ENCODE results near the gene TMEM54. TPM values are rescaled to one million over a fixed set of nuclear protein-coding genes. Genes with fewer than 3 reads are reported as not detected.

Gene TMEM54
- total RNA-seq, 4 donors from 2014 or later, result 151 to 255 (median 178) TPM

- Histone ChIP-seq H3K4me3 (peak overlapping the region; percentile 27 to 70 (median 44)), H3K36me3 (peaks cover 0 to 21% (median 0%) of the 10 kb centered on the region in 3 donors), H3K27me3 (peaks cover 0 to 62% (median 2%) of the 10 kb centered on the region in 4 donors), H3K9me3 (no peaks in the 10 kb centered on the region), H3K4me1 (peaks cover 10 to 19% (median 13%) of the 10 kb centered on the region in 3 donors), H3K27ac (peak overlapping the region in 1 of 4 donors; percentile 34)
- WGBS, 2 donors, result 10% methylated on average over 2 of the region's 58 CpGs; no CpG with 5 or more reads in 1 of the 2 donors
- DNase-seq, result no peak
- intact Hi-C loops (cut with DNase I), result no loop called here
- peak in 2 of 6 experiments; percentile 2 to 9 for TF ChIP-seq CTCF (IDR thresholded peaks at IDR 0.05)
- no peak for TF ChIP-seq POLR2A (IDR thresholded peaks at IDR 0.05)
These were observed 7.8 kb downstream of the TMEM54 start for GRCh38 chr1:32893198-32894018.

GRCh38 chr1:32892368-32893197 lies 8.6 kb downstream of the TMEM54 start:
- H3K4me3 ChIP-seq, result peak overlapping the region; percentile 27 to 70 (median 44)

DNA sequence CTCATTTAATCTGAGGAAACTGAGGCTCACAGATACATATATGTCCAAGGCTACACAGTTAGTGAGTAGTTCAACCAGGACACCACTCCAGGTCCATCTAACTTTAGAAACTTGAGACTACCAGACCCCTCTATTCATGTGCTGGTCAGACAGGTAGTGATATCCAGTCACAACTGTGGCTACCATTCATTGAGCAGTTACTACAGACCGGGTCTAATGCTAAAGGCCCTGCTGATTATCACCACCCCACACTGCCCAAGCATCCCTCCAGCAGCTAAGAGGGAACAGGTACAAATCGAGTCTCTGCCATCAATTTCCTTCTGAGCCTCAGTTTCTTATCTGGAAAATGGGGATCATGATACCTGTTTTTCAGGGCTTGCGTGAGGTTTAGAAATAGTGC lies 9.6 kb downstream of the TMEM54 start:
- H3K9me3 ChIP-seq, result no peaks in the 10 kb centered on the region
- H3K36me3 ChIP-seq, result peaks cover 0 to 21% (median 0%) of the 10 kb centered on the region in 3 donors
- intact Hi-C loops (cut with DNase I), result no loop called here
- H3K4me1 ChIP-seq, result peaks cover 10 to 23% (median 13%) of the 10 kb centered on the region in 3 donors
- H3K4me3 ChIP-seq, result no peak overlapping the region
- H3K27ac ChIP-seq, result no peak overlapping the region
- TF ChIP-seq CTCF (IDR thresholded peaks at IDR 0.05) (no peak), POLR2A (IDR thresholded peaks at IDR 0.05) (no peak)
- DNase-seq, result no peak
- peaks cover 0 to 79% (median 6%) of the 10 kb centered on the region in 4 donors for H3K27me3 ChIP-seq
- 85 to 90% methylated on average over 3 of the region's 3 CpGs for WGBS, 2 donors

More at GRCh38 chr1:32892368-32893197, 8.6 kb downstream of the TMEM54 start:
- H3K36me3 ChIP-seq, result peaks cover 0 to 21% (median 0%) of the 10 kb centered on the region in 3 donors
- peak in 5 of 6 experiments; percentile 4 to 60 (median 42) for TF ChIP-seq CTCF (IDR thresholded peaks at IDR 0.05)
- no peak for TF ChIP-seq POLR2A (IDR thresholded peaks at IDR 0.05)
- peaks cover 0 to 70% (median 2%) of the 10 kb centered on the region in 4 donors for H3K27me3 ChIP-seq
- no peaks in the 10 kb centered on the region for H3K9me3 ChIP-seq
- intact Hi-C loops (cut with DNase I), result no loop called here
- H3K27ac ChIP-seq, result no peak overlapping the region
- DNase-seq, result no peak
- 45 to 47% methylated on average over 21 of the region's 49 CpGs for WGBS, 2 donors
- H3K4me1 ChIP-seq, result peaks cover 10 to 19% (median 13%) of the 10 kb centered on the region in 3 donors

DNA sequence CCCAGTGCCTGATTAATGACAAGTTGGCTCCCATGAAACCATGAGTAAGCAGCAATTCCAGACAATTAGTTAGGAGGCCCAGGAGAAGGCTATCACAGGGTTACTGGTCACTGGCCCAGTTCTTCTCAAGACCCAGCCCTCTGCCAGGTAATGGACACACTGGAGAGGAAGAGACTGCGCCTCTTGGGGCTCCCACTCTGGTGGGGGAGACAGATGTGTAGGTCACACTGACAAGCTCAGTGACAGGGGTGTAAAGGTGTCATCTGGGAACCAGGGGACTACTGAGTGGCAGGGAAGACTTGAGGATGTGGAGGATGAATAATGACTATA lies 10.0 kb downstream of the TMEM54 start:
- no peak for TF ChIP-seq CTCF (IDR thresholded peaks at IDR 0.05)
- TF ChIP-seq POLR2A (IDR thresholded peaks at IDR 0.05), result no peak
- Histone ChIP-seq H3K27me3 (peaks cover 2 to 84% (median 8%) of the 10 kb centered on the region in 4 donors), H3K36me3 (peaks cover 0 to 21% (median 0%) of the 10 kb centered on the region in 3 donors), H3K4me3 (no peak overlapping the region), H3K4me1 (peaks cover 10 to 28% (median 16%) of the 10 kb centered on the region in 3 donors), H3K27ac (no peak overlapping the region), H3K9me3 (no peaks in the 10 kb centered on the region)
- DNase-seq, result no peak
- WGBS, 2 donors, result 86 to 100% methylated on average over 1 of the region's 1 CpG
- intact Hi-C loops (cut with DNase I), result no loop called here

All from esophagus squamous epithelium (tissue), 5 donors.